Activated effector memory CD4-positive, alpha-beta T cell treated with anti-CD3 and anti-CD28 coated beads, Interleukin-2, amount 50 U/mL, for 16 hours (primary cell): Measurements from ENCODE around the gene LGALS1.

Experiments used
- DNase-seq: peaks from one replicate; pipeline ENCODE4 v3.0.0-alpha.2; 2020

The LGALS1 gene

DNA sequence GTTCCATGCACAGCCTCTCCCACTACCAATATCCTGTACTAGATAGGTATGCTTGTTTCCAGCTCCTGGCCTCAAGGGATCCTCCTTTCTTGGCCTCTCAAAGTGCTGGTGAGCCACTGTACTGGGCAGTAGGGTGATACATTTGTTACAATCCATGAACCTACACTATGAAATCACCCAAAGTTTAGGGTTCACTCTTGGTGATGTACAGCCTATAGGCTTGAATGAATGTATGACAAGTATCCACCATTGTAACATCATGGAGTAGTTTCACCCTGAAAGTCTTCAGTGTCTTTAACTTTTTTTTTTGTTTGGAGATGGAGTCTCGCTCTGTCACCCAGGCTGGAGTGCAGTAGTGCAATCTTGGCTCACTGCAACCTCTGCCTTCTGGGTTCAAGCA is 53.2 kb downstream of the LGALS1 start:
- no peak for DNase-seq
